GM23248 (cell line): ENCODE data around the gene KDM8. TPM values are rescaled to one million over a fixed set of nuclear protein-coding genes. Genes with fewer than 3 reads are reported as not detected.

Experiments used
- DNase-seq: peaks from one replicate; pipeline ENCODE4 v3.0.0-alpha.2; 2015
- H2AFZ ChIP-seq: fragments of 200-600 bp; sonication (generic); 2 replicates; pipeline ENCODE4 v1.6.1; 2016; ENCODE audit warnings: antibody characterized with exemption
- H3F3A ChIP-seq: fragments of 200-600 bp; sonication (generic); 2 replicates; pipeline ENCODE4 v1.6.1; 2016; ENCODE audit warnings: mild to moderate bottlenecking, antibody characterized with exemption, mixed run types; ENCODE audit not compliant: insufficient read depth
- H3K27ac ChIP-seq: fragments of 200-600 bp; sonication (generic); 2 replicates; pipeline ENCODE4 v1.5.1; 2016; ENCODE audit warnings: mild to moderate bottlenecking
- H3K27me3 ChIP-seq: fragments of 200-600 bp; sonication (generic); replicated peaks from 2 replicates; pipeline ENCODE4 v1.6.1; 2016; ENCODE audit warnings: mild to moderate bottlenecking; ENCODE audit not compliant: insufficient read depth
- H3K36me3 ChIP-seq: fragments of 200-600 bp; sonication (generic); 2 replicates; pipeline ENCODE4 v1.6.1; 2016; ENCODE audit warnings: low read depth, mild to moderate bottlenecking
- H3K4me1 ChIP-seq: fragments of 200-600 bp; sonication (generic); 2 replicates; pipeline ENCODE4 v1.6.1; 2016; ENCODE audit warnings: mild to moderate bottlenecking; ENCODE audit not compliant: insufficient read depth
- H3K4me2 ChIP-seq: fragments of 200-600 bp; sonication (generic); one replicate; pipeline ENCODE4 v1.6.1; 2016; ENCODE audit warnings: mild to moderate bottlenecking; ENCODE audit not compliant: unreplicated experiment
- H3K4me3 ChIP-seq: fragments of 200-600 bp; sonication (generic); 2 replicates; pipeline ENCODE4 v1.5.1; 2016; ENCODE audit warnings: mild to moderate bottlenecking
- H3K79me2 ChIP-seq: fragments of 200-600 bp; sonication (generic); 2 replicates; pipeline ENCODE4 v1.6.1; 2016; ENCODE audit warnings: mild to moderate bottlenecking; ENCODE audit not compliant: insufficient read depth
- H3K9ac ChIP-seq: fragments of 200-600 bp; sonication (generic); 2 replicates; pipeline ENCODE4 v1.6.1; 2016; ENCODE audit warnings: mild to moderate bottlenecking
- H3K9me2 ChIP-seq: fragments of 200-600 bp; sonication (generic); 2 replicates; pipeline ENCODE4 v1.6.1; 2016; ENCODE audit warnings: mixed run types, mild to moderate bottlenecking, moderate library complexity; ENCODE audit not compliant: insufficient read depth
- H3K9me3 ChIP-seq: fragments of 200-600 bp; sonication (generic); one replicate; pipeline ENCODE4 v1.6.1; 2017; ENCODE audit warnings: low read depth
- H4K20me1 ChIP-seq: fragments of 200-600 bp; sonication (generic); 2 replicates; pipeline ENCODE4 v1.6.0; 2016; ENCODE audit not compliant: insufficient read depth
- EZH2 ChIP-seq: fragments of 200-600 bp; sonication (generic); IDR thresholded peaks from 2 replicates; pipeline ENCODE4 v1.6.1; 2018; ENCODE audit warnings: antibody characterized with exemption, mild to moderate bottlenecking; ENCODE audit not compliant: insufficient read depth, poor library complexity, severe bottlenecking
- EZH2phosphoT487 ChIP-seq: fragments of 200-600 bp; sonication (generic); IDR thresholded peaks from 2 replicates; pipeline ENCODE4 v1.6.1; 2018; ENCODE audit warnings: antibody characterized with exemption, moderate library complexity, mild to moderate bottlenecking, low read depth; ENCODE audit not compliant: insufficient read depth
- WGBS, 2 experiments: methylation state at CpG; one replicate each; pipeline ENCODE4 v1.1.6; 2015 to 2017; ENCODE audit warnings: low lambda C conversion rate in 2 of 2, low coverage in 1 of 2; ENCODE audit errors: missing lambda C conversion rate in 2 of 2; 5-methylcytosine and 5-hydroxymethylcytosine counted together
- in situ Hi-C: fragments of 300-500 bp; cut with MboI; formaldehyde crosslinking; loops from 2 replicates; pipeline ENCODE4 v1.15.0; 2020
- polyA plus RNA-seq: library from polyadenylated mRNA; unstranded; fragments of >200 nt; fragmentation: Nextera tagmentation; extraction: Ambion mirVana; gene quantifications from 2 replicates; pipeline ENCODE4 v1.2.1, GENCODE V29; 2016
- total RNA-seq: library from RNA; depleted of rRNA; stranded (reverse); fragments of >200 nt; shearing (Covaris generic); gene quantifications from 2 replicates; pipeline ENCODE4 v1.2.3, GENCODE V29; 2014

Gene KDM8
- total and polyA plus RNA-seq, 2 experiments from 2014 or later = 2.5 to 3.5 TPM

DNA sequence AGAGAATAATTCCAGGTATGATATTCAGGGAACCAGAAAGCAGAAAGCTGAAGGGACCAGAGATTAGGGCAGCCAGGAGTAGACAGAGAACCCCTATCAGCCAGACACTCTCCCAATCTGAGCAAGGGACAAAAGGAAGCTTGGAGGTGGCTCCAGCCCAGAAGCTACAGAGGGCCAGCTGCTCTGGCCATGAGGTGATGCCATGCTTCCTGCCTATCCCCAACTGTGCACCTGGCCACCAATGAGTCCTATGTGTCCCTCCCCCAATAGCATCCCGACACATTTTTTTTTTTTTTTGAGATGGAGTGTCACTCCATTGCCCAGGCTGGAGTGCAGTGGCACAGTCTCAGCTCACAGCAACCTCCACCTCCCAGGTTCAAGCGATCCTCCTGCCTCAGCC lies 35.3 kb downstream of the KDM8 start:
- Histone ChIP-seq H3K27me3 (no peaks in the 10 kb centered on the region), H3K4me2 (no peak overlapping the region), H3K4me1 (peaks cover 51% of the 10 kb centered on the region), H3K9me2 (no peaks in the 10 kb centered on the region), H3F3A (peaks cover 49% of the 10 kb centered on the region), H3K27ac (no peak overlapping the region), H3K4me3 (no peak overlapping the region), H3K9me3 (no peaks in the 10 kb centered on the region), H3K9ac (no peak overlapping the region), H3K36me3 (0 out of 2 replicates have a peak, but pooled peaks cover 3% of the 10 kb centered on the region), H3K79me2 (0 out of 2 replicates have a peak, but pooled peaks cover 6% of the 10 kb centered on the region), H4K20me1 (no peaks in the 10 kb centered on the region), H2AFZ (no peak overlapping the region)
- WGBS, 2 experiments = 100% methylated on average over 2 of the region's 2 CpGs
- in situ Hi-C loops = loop anchor here (10.0 kb wide), 1 partner anchor 216 kb away; no protein-coding TSS in a partner anchor
- no peak for TF ChIP-seq EZH2phosphoT487
- TF ChIP-seq EZH2 = no peak
- DNase-seq = no peak

- Histone ChIP-seq H3K9ac (no peak overlapping the region), H3K9me3 (no peaks in the 10 kb centered on the region), H3K4me2 (no peak overlapping the region), H3K27me3 (no peaks in the 10 kb centered on the region), H3K4me3 (no peak overlapping the region), H3F3A (peaks cover 47% of the 10 kb centered on the region), H3K36me3 (0 out of 2 replicates have a peak, but pooled peaks cover 2% of the 10 kb centered on the region), H3K27ac (no peak overlapping the region), H3K79me2 (peaks cover 10% of the 10 kb centered on the region; the same call in 1 of the 2 replicates), H2AFZ (no peak overlapping the region), H4K20me1 (no peaks in the 10 kb centered on the region), H3K9me2 (no peaks in the 10 kb centered on the region), H3K4me1 (peaks cover 54% of the 10 kb centered on the region)
- no peak for DNase-seq
- TF ChIP-seq EZH2 (no peak), EZH2phosphoT487 (no peak)
- in situ Hi-C loops = loop anchor here (10.0 kb wide), 1 partner anchor 216 kb away; no protein-coding TSS in a partner anchor
- WGBS, 2 experiments = 93% methylated on average over 5 of the region's 5 CpGs
Observed at GRCh38 chr16:27239026-27239425, 35.7 kb downstream of the KDM8 start.

DNA sequence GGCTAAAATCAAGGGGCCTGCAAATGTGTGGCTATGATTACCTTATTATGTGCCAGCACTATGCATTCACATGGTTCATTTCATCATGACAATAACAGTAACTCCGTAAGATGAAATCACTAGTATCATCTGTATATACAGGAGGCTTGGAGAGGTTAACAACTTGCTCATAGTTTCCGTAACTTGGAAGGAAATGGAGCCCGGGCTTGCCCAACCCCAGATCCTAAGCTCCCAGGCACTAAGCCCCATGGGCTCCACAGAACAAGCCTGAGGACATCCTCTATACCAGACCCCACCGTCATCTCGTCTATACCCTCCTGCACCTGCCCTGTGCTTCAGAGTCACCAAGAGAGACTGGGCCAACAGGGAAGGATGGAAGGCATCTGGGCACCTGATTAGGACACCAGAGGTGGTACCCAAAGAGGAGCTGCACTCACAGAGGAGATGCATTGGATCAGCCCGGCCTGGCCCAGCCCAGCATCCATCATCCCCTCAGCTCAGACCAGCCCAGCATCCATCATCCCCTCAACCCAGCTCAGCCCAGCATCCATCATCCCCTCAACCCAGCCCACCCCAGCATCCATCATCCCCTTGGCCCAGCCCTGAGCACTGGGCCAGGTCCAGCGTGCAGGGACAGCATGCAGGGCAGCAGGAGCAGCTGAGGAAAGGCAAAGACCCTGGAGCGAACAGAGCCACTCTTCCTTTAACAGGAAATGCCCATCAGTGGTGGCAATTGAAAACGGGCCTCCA lies 36.8 kb downstream of the KDM8 start:
- no peaks in the 10 kb centered on the region for H3K9me3 ChIP-seq
- H3K27me3 ChIP-seq = no peaks in the 10 kb centered on the region
- H3K4me3 ChIP-seq = no peak overlapping the region
- no peaks in the 10 kb centered on the region for H3K9me2 ChIP-seq
- no peaks in the 10 kb centered on the region for H3K36me3 ChIP-seq
- no peaks in the 10 kb centered on the region for H4K20me1 ChIP-seq
- no peak overlapping the region for H3K4me2 ChIP-seq
- no peak overlapping the region for H2AFZ ChIP-seq
- no peak overlapping the region for H3K9ac ChIP-seq
- H3F3A ChIP-seq = peaks cover 46% of the 10 kb centered on the region
- peaks cover 55% of the 10 kb centered on the region for H3K4me1 ChIP-seq
- no peak overlapping the region for H3K27ac ChIP-seq
- DNase-seq = no peak
- in situ Hi-C loops = loop anchor here (10.0 kb wide), 1 partner anchor 215 kb away; no protein-coding TSS in a partner anchor
- H3K79me2 ChIP-seq = peaks cover 10% of the 10 kb centered on the region; the same call in 1 of the 2 replicates
- TF ChIP-seq EZH2 (no peak), EZH2phosphoT487 (no peak)
- 87 to 90% methylated on average over 9 of the region's 9 CpGs for WGBS, 2 experiments

- no peaks in the 10 kb centered on the region for H4K20me1 ChIP-seq
- H3K9me3 ChIP-seq = no peaks in the 10 kb centered on the region
- H2AFZ ChIP-seq = no peak overlapping the region
- peaks cover 55% of the 10 kb centered on the region for H3K4me1 ChIP-seq
- H3F3A ChIP-seq = peaks cover 48% of the 10 kb centered on the region
- H3K27ac ChIP-seq = peak overlapping the region; percentile 44
- WGBS, 2 experiments = 87 to 88% methylated on average over 6 of the region's 6 CpGs
- H3K4me3 ChIP-seq = no peak overlapping the region
- in situ Hi-C loops = no loop called here
- peak; percentile 76 for DNase-seq
- no peaks in the 10 kb centered on the region for H3K27me3 ChIP-seq
- TF ChIP-seq EZH2phosphoT487 (no peak), EZH2 (no peak)
- H3K36me3 ChIP-seq = no peaks in the 10 kb centered on the region
- no peaks in the 10 kb centered on the region for H3K9me2 ChIP-seq
- H3K9ac ChIP-seq = 0 out of 2 replicates have a peak overlapping the region, but pooled peaks have one; percentile 2
- H3K79me2 ChIP-seq = peaks cover 10% of the 10 kb centered on the region; the same call in 1 of the 2 replicates
- peak overlapping the region; percentile 45 for H3K4me2 ChIP-seq
Observed at GRCh38 chr16:27240948-27241531, 37.7 kb downstream of the KDM8 start.
